HUES64 (cell line): ENCODE results near the gene MACROD2.

ENCODE experiments used
- H3K27ac ChIP-seq: 2 replicates; pipeline ENCODE4 v1.7.0; 2013; ENCODE audit warnings: low read depth, low read length, inconsistent platforms
- H3K27me3 ChIP-seq: 2 replicates; pipeline ENCODE4 v1.6.1; 2013; ENCODE audit warnings: mild to moderate bottlenecking, low read length; ENCODE audit not compliant: insufficient read depth
- H3K36me3 ChIP-seq: 2 replicates; pipeline ENCODE4 v1.6.1; 2013; ENCODE audit warnings: mild to moderate bottlenecking, low read length; ENCODE audit not compliant: insufficient read depth
- H3K4me1 ChIP-seq: 2 replicates; pipeline ENCODE4 v1.6.1; 2013; ENCODE audit warnings: mild to moderate bottlenecking, low read length, moderate library complexity; ENCODE audit not compliant: insufficient read depth
- H3K4me3 ChIP-seq: 2 replicates; pipeline ENCODE4 v1.5.1; 2013; ENCODE audit warnings: mild to moderate bottlenecking, low read length, moderate library complexity
- H3K9ac ChIP-seq: 2 replicates; pipeline ENCODE4 v1.6.1; 2013; ENCODE audit warnings: mild to moderate bottlenecking, low read depth, low read length
- H3K9me3 ChIP-seq: 2 replicates; pipeline ENCODE4 v1.6.1; 2013; ENCODE audit warnings: low read depth, low read length; ENCODE audit not compliant: insufficient read depth
- WGBS: fragments of 150-250, 120-280 bp; methylation state at CpG from one replicate; pipeline ENCODE4 v1.1.7; 2013; ENCODE audit warnings: missing lambda C conversion rate; 5-methylcytosine and 5-hydroxymethylcytosine counted together

Gene MACROD2

DNA sequence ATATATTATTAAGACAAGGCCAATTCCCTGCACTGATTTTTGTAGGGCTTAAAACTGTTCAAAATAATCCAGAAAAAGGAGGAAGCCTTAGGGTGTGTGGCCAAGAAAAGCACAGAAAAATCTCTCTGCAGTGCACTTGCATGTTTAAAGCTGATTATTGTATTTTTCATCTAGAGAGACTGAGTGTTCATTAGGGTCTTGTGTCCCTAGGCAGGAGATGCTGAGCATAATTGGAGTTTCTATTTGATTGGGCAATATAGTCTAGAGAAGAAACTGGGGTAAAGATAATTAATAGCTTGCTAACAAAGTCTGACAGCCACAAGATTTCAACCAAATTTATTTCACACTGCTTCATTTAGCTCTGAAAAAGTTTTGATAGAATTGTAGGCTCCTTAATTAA lies 339.7 kb downstream of the MACROD2 start:
- Histone ChIP-seq H3K27ac (no peak overlapping the region), H3K9ac (peak overlapping the region; percentile 9; the same call in 1 of the 2 replicates), H3K9me3 (no peaks in the 10 kb centered on the region), H3K27me3 (peaks cover 5% of the 10 kb centered on the region; the same call in 1 of the 2 replicates), H3K4me3 (peak overlapping the region; percentile 72), H3K4me1 (peaks cover 48% of the 10 kb centered on the region), H3K36me3 (no peaks in the 10 kb centered on the region; the same call in 1 of the 2 replicates)

DNA sequence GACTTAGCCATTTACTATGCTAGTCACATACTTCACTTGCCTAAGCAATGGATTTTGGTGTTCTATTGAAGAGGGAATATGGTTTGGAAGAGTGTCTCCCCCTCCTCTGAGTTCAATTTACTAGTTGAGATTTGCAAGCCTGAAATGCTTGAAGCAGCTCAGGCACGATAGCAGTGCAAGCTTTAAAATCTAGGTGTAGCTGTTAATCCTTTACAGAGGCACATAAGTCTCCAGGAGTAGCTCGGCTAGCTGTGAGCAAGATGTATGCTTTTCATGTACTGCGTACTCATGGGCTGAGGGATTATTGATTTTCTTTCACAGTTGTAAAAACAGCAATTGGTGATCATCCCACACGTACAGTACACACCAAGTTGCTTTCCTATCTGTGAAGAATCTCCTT lies 341.4 kb downstream of the MACROD2 start:
- H3K27me3 ChIP-seq: peaks cover 1% of the 10 kb centered on the region; the same call in 1 of the 2 replicates
- peaks cover 38% of the 10 kb centered on the region for H3K4me1 ChIP-seq
- H3K36me3 ChIP-seq: no peaks in the 10 kb centered on the region
- peak overlapping the region; percentile 72 for H3K4me3 ChIP-seq
- H3K9me3 ChIP-seq: no peaks in the 10 kb centered on the region
- H3K9ac ChIP-seq: peak overlapping the region; percentile 46; the same call in 1 of the 2 replicates
- H3K27ac ChIP-seq: no peak overlapping the region
- WGBS: 55% methylated on average over 4 of the region's 4 CpGs

DNA sequence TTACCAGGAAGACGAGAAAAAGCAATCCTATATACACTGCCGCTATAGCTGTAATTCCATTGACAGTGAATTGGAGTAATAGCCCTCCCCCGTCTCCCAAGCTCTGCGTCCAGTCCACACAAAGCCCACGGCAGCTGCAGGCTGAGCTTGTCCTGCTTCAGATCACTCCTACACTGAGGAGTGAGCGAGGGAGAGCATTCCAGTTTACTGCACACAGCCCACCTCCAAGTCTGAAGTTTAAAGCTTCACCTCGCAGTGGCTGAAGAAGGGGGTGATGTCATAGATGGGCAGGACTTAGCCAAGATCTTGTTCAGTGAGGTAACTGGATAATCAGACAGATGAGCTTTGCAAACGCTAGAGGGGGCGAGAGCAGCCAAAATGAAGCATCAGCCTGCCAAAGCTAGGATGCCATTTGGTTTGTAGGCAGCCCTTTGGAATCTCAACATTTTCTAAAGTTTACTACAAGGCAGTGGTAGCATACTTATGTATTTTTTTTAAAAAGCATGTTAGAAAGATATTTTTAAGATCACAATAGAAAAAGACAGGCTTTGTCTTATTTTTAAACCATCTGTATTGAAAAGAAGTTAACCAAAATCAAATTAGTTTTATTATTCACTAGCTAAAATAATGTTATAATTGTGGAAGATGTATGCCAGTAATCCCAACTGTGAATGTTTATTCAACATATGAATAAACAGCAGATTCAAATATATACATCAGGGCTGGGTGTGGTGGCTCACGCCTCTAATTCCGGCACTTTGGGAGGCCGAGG lies 342.3 kb downstream of the MACROD2 start, which contains the start of gene FLRT3:
Gene FLRT3 (minus strand): TSS at position 213 of the 772 bp plus-strand sequence. CDS start 10,106 bp downstream, outside the sequence.
- Histone ChIP-seq H3K36me3 (no peaks in the 10 kb centered on the region), H3K27ac (no peak within 1 kb of the TSS), H3K4me3 (peak within 1 kb of the TSS; percentile 72), H3K27me3 (no peaks in the 10 kb centered on the region), H3K9me3 (no peaks in the 10 kb centered on the region), H3K9ac (peak within 1 kb of the TSS; percentile 46; the same call in 1 of the 2 replicates), H3K4me1 (peaks cover 29% of the 10 kb centered on the region)
- WGBS: 34% methylated on average over 12 of the region's 12 CpGs

DNA sequence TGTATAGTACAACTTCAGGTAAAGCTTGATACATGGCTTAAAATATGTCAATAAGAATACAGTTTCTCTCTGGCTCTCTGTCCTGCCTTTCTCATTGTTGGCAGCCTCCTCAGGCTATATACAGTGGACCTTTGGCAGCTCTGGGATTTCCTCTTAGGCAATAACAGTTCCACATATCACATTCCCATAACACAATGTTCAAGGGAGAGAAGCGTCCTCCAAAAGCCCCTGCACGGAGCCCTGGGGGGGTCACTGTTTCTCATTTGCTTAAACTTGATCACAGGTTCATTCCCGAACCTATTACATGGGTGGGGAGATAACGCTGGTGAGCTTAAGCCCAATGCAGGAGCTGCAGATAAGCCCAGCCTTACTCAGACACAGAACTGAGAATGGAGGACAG lies 346.5 kb downstream of the MACROD2 start:
- 93% methylated on average over 4 of the region's 4 CpGs for whole genome bisulfite sequencing
- H3K4me1 ChIP-seq: peaks cover 3% of the 10 kb centered on the region
- H3K36me3 ChIP-seq: no peaks in the 10 kb centered on the region
- no peak overlapping the region for H3K9ac ChIP-seq
- H3K9me3 ChIP-seq: no peaks in the 10 kb centered on the region
- no peak overlapping the region for H3K27ac ChIP-seq
- H3K4me3 ChIP-seq: no peak overlapping the region
- H3K27me3 ChIP-seq: no peaks in the 10 kb centered on the region

DNA sequence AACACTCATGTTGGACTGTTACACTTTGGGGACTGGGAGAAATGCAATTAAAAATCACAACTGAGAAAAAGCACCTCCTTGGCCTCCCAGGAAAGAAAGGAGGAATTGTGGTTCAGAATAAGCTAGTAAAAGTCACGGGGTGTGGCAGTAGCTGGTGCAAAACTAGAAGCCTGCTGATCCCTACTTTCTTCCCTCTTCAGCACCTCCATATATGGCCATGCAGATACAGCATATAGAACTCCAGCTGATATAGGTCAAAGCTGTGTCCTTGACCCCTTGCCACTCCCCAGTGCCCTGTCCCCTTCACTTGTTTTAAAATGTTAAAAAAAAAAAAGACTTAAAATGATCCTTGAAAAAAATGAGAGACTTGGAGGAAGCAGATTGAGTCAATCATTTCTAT lies 347.6 kb downstream of the MACROD2 start:
- 77% methylated on average over 1 of the region's 1 CpG for WGBS
- Histone ChIP-seq H3K27me3 (no peaks in the 10 kb centered on the region), H3K4me3 (no peak overlapping the region), H3K36me3 (no peaks in the 10 kb centered on the region), H3K9ac (no peak overlapping the region), H3K27ac (no peak overlapping the region), H3K9me3 (no peaks in the 10 kb centered on the region), H3K4me1 (peaks cover 2% of the 10 kb centered on the region; the same call in 1 of the 2 replicates)

DNA sequence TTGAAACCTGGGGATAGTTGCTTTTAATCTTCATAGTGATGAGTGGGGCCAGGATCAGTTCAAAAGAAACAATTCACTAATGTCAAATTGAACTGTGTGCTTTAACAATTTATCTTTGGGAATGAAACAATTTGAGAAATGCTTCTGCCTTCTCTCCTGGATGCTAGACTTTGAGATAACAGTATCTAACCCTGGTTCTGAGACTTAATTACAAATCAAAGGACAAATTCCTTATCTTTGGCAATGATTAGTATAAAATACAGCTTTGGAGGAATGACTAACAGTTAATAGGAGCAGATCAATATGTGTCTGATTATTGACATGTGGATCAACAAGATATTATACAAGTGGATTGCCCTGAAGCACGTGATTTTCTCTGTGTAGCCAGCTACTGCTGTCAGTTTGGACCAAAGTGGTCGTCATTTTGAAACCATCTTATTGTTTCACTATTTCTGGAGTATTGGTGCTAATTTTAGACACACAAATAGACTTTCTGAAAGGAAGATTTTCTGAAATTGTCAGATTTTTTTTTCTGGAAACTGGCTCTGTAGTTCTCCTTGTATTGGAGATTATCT lies 348.3 kb downstream of the MACROD2 start:
- Histone ChIP-seq H3K27ac (no peak overlapping the region), H3K9me3 (no peaks in the 10 kb centered on the region), H3K4me3 (no peak overlapping the region), H3K27me3 (no peaks in the 10 kb centered on the region), H3K4me1 (peaks cover 2% of the 10 kb centered on the region; the same call in 1 of the 2 replicates), H3K9ac (no peak overlapping the region), H3K36me3 (no peaks in the 10 kb centered on the region)
- WGBS: 91% methylated on average over 2 of the region's 2 CpGs

DNA sequence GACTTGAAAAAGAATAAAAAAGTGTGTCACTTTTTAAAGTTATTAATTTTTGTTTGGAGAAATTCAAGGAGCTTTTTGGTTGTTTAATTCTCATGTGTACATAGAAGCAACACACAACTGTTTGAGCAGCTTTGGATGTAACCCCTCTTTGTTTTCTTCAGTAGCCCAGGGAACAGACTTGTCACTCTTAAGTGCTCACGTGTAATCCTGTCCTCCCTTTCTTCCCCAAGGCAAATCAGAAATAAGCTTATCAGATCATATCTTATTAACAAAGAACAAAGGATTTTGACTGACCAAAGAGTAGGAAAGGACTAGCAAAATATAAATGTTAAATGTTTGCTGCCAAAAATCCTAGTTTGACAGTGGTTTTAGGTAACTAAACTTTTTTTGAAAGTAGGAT lies 349.4 kb downstream of the MACROD2 start:
- Histone ChIP-seq H3K27ac (no peak overlapping the region), H3K9me3 (no peaks in the 10 kb centered on the region), H3K4me3 (no peak overlapping the region), H3K4me1 (peaks cover 2% of the 10 kb centered on the region; the same call in 1 of the 2 replicates), H3K27me3 (no peaks in the 10 kb centered on the region), H3K36me3 (no peaks in the 10 kb centered on the region), H3K9ac (no peak overlapping the region)
- WGBS: 77% methylated on average over 1 of the region's 1 CpG

DNA sequence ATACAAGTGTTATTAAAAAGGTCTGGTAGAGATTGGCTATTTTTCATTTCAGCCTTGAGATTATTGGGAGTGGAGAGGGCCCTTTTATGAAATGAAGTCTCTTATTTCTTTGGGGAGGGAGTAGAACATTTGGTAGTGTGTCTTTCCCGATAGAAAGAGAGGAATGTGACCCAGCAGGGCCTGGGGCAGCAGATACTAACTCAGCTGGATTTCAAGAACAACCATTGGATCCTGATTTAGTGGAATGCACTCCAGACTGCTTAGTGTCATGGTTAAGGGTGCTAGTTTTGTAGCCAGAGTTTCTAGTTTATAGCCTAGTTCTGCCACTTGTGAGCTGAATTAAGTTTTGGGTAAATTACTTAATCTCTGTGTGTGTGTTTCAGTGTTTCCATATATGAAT lies 360.5 kb downstream of the MACROD2 start:
- H3K4me3 ChIP-seq: no peak overlapping the region
- H3K9ac ChIP-seq: no peak overlapping the region
- no peaks in the 10 kb centered on the region for H3K36me3 ChIP-seq
- 0 out of 2 replicates have a peak, but pooled peaks cover 3% of the 10 kb centered on the region for H3K4me1 ChIP-seq
- no peak overlapping the region for H3K27ac ChIP-seq
- no peaks in the 10 kb centered on the region for H3K9me3 ChIP-seq
- WGBS: 77% methylated on average over 1 of the region's 1 CpG
- H3K27me3 ChIP-seq: no peaks in the 10 kb centered on the region

DNA sequence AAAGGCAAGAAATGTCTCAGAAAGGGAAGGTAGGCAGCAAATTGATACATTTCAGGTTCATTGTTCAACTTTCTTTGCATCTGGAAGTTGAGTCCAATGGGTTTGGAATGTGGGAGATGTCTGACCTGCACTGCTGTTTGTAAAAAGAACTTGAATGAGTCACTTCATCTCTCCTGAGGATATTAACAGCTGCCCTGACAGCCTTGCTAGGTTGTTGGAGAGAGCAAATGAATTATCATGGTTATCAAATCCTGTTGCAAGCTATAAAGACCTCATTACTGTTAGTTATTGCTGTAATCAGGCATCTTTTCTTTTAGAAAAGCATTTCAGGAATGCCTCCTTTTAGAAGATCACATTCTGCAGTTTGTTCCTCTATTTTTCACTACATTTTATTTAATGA lies 365.1 kb downstream of the MACROD2 start:
- Histone ChIP-seq H3K36me3 (no peaks in the 10 kb centered on the region), H3K9me3 (no peaks in the 10 kb centered on the region), H3K4me3 (no peak overlapping the region), H3K27me3 (no peaks in the 10 kb centered on the region), H3K27ac (no peak overlapping the region), H3K4me1 (0 out of 2 replicates have a peak, but pooled peaks cover 3% of the 10 kb centered on the region), H3K9ac (no peak overlapping the region)

DNA sequence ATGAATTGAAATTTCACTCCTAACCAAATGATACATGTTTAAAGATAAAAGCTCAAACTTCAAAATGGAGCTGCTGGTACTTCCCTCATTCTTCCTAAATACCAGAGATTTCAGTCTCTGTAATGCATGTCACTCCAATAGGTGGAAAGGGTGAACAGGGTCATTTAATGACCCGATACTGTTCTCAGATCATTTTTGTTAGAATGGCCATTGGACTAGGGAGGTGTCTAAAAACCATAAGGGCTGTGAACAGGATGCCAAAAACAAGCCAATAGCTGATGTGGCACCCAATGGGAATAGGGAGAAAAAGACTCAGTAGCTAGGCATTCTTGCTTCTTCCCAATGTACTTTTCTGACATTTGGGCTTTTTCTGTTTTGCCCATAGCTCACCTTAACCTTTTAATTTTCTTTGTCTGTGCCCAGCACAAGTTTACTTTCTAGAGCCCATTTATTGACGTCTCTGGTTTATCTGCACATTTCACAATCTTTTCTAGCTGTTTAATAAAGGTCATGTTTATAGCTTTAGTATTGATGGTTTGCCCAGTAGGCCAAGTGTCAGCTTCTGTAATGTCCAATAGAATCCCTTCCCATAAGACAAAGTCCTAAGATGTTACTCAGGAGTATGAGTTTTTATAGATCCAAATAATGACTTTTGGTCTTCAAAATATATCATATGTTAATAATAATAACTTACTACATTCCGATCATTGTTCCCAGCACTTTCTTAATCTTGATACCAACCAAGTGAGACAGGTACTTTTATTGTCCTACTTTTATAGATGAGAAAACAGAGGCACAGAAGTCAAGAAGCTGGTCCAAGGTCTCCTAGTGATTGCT lies 366.4 kb downstream of the MACROD2 start:
- H3K9ac ChIP-seq: no peak overlapping the region
- H3K27me3 ChIP-seq: no peaks in the 10 kb centered on the region
- H3K4me1 ChIP-seq: no peaks in the 10 kb centered on the region
- H3K36me3 ChIP-seq: no peaks in the 10 kb centered on the region
- H3K4me3 ChIP-seq: no peak overlapping the region
- H3K9me3 ChIP-seq: 0 out of 2 replicates have a peak, but pooled peaks cover 2% of the 10 kb centered on the region
- 93% methylated on average over 3 of the region's 3 CpGs for WGBS
- H3K27ac ChIP-seq: no peak overlapping the region

DNA sequence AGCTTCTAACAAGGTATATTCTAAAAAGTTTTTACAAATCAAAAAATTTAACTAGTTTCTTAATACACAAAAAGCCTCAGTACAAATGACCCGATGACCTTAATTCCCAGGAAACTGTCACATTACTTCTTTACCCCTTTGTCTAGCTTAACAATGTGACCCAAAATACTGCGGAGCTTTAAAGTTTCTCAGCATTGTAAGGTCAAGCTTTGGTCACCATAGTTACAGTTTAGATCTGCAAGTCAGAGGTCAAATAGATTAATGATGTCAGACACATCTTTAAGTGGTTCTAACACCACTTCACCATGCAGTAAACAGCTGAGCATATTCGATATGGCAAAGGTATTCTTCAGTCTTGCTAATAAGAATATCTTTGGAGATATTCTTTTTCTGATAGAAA lies 378.9 kb downstream of the MACROD2 start:
- peaks cover 42% of the 10 kb centered on the region for H3K4me1 ChIP-seq
- H3K27me3 ChIP-seq: no peaks in the 10 kb centered on the region
- H3K27ac ChIP-seq: no peak overlapping the region
- H3K4me3 ChIP-seq: no peak overlapping the region
- H3K36me3 ChIP-seq: no peaks in the 10 kb centered on the region
- WGBS: 65% methylated on average over 3 of the region's 3 CpGs
- no peak overlapping the region for H3K9ac ChIP-seq
- H3K9me3 ChIP-seq: no peaks in the 10 kb centered on the region
